Activated CD8-positive, alpha-beta memory T cell treated with anti-CD3 and anti-CD28 coated beads for 24 hours (primary cell): ENCODE results near the gene DLL4.
A peak's percentile ranks its signal among the peaks of the same experiment; 100 is the strongest.

Experiments
- DNase-seq: peaks from one replicate; pipeline ENCODE4 v3.0.0-alpha.2; 2020

Gene DLL4

DNA sequence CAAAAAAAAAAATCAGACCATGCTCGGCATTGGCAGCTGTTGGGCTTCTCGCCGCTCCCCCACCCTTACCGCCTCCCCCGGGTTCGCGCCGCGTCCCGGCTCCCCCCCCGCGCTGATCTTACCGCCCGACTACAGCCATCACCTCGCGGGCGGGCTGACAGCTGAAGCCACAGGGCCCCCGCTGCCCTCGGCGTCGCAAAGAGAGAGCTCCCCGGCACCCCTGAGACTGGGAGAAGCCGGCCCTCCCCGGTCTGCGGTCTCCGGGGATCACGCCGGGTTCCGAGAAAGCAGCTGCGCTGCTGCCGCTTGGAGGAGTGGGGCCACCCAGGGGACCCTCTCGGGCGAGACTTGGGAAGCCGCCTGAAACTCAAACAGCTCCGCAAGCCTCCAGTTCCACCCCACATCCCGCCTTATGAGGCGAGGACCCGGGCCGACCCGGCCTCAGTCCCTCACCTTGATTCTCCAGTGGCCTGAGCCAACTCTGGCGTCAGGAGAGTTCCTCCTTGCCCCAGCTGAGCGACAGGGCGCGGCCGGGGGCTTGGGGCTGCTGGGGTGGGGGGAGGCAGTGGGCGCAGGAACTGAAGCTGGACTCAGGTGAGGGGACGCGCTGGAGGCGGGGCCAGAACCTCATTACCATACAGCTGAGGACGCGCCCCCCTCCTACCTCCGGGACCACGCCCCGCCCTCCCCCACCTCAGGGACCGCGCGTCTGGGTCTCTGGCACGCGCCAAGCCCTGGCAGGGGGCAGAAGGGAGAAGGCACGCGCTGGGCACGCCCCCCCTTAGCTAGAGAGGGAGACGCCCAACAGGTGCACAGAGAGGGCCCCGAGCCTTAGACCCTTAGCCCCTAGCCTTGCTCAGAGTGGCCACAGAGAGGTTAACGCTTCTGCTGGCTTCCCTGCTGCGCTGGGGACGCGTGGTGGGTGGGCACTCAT, 1.0 kb upstream of the DLL4 start:
- DNase-seq = no peak

DNA sequence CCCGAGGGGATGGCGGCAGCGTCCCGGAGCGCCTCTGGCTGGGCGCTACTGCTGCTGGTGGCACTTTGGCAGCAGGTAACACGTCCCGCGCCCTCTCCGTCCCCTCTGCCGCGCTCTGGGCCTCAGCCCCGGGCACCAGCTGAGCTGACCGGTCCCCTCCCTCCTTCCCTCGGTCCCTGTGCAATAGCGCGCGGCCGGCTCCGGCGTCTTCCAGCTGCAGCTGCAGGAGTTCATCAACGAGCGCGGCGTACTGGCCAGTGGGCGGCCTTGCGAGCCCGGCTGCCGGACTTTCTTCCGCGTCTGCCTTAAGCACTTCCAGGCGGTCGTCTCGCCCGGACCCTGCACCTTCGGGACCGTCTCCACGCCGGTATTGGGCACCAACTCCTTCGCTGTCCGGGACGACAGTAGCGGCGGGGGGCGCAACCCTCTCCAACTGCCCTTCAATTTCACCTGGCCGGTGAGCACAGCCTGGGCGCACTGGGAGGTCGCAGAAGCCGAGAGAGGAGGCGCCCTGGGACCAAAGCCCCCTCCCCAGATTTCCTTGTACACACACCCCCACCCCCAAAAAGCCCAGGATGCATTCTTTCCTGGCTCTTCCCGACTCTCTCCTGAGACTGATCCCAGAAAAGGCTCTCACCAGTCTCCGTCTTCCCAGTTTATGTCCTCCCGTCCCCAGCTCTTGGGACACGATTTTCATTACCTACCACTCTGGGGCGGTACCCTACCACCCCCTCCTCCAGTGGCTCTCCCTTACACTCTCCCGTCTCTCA, 705 bp downstream of the DLL4 start:
- no peak for DNase-seq

DNA sequence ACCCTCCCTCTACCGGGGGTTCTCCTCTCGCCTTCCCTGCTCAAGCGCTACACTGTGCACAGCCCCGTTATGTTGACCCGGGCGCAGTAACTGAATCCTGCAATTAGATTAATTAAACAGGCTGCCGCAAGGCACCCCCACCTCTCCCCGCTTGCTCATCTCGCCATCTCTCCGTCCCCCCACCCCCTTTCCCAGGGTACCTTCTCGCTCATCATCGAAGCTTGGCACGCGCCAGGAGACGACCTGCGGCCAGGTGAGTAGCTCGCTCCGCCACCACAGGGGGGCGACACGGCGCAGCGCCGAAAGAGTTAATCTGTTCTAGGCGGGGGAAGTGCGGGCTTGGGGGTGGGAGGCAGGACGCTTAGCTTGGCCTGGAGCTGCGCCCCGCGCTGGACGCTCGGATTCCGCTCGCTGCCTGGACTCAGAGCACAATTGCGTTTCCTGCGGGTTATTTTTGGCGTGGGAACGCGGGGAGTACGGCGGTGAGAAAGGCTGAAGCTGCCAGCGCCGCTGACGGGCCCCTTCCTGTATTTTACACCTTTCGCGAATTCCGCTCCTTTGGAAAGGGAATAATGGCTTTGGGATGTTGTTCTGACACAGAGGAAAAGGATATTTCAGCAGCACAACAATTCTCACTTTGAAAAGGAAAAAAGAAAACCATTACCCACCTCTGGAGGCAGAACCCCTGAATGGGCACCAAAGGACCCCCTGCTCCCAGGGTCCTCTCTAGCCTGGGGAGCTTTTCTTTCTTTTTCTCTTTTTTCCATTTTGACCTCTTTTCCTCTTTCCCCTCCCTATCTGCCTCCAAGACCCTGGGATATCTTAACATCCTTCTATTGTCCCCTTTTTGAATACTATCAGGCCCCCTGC, 1.5 kb downstream of the DLL4 start:
- peak; percentile 79 for DNase-seq

DNA sequence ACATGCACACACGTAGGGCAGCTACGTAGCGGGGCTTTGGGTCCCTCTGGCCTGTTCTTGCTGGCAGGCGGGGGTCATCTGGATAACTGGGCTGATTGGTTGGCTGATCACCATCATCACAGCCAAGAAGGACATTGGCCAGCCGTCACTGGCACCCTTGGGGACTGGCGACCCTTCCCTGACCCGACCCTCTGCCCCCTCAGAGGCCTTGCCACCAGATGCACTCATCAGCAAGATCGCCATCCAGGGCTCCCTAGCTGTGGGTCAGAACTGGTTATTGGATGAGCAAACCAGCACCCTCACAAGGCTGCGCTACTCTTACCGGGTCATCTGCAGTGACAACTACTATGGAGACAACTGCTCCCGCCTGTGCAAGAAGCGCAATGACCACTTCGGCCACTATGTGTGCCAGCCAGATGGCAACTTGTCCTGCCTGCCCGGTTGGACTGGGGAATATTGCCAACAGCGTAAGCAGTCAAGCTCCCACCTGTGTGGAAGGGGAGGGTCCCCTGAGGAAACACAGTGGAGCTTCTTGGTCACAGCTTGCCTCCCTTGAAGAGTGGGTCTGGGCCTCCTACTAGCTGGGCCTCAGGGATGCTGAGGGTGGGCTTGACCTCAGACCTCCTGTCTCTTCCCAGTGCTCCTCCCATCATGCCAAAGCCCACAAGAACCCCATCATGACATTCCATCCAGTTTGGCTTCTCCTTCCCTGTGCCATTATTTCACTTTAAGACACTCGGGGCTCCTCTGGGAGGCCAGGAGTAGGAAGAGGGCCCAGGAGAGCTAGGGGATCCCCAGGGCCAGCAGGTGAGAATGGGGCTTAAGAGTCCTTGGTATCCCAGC, 2.4 kb downstream of the DLL4 start:
- DNase-seq = no peak

DNA sequence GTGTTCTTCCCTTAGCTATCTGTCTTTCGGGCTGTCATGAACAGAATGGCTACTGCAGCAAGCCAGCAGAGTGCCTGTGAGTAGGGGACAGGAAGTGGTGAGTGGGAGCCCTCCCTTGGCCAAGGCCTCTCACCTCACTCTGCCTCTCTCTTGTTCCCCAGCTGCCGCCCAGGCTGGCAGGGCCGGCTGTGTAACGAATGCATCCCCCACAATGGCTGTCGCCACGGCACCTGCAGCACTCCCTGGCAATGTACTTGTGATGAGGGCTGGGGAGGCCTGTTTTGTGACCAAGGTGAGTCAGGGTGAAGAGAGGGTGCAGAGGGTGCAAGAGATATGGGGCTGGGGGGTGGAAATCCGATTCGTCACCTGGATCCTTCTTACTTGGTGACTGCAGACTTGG, 3.0 kb downstream of the DLL4 start:
- no peak for DNase-seq

DNA sequence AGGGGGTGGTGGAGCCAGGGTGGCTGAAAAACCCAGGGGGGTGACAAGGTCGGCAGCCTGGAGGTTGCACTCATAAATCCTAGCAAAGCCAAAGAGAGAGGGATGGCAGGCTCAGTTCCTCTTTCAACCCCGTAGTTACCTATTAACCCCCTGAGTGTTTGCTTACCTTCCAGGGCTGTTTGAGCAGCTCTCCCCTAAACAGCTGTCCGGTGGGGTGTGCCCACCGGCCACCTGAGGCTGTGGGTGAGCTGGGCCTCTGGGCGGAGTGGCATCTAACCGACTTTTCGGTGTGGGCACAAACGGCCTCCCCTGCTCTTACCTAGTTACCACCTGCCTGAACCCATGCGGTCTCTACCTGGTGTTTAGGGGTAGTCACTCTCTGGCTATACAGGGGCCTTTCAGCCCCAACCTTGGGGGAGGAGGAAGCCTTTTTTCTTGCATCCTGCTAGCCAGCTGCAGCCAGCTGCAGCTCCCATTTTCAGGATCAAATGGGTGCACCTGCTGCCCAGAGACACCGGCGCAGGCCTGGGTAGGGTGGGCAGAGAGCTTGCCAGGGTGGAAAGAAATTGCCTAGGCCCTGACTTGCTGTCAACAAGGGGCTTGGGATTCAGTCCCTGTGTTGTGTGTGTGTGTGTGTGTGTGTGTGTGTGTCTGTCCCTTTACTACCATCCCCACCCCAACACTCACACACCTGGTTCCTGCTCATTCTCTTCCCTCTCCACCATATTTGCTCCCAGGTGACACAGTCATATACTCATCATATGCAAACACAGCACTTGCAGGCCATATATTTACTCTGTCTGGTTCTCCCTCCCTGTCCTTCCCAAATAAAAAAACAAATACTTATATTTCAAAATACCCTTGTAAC, 3.7 kb downstream of the DLL4 start:
- no peak for DNase-seq

DNA sequence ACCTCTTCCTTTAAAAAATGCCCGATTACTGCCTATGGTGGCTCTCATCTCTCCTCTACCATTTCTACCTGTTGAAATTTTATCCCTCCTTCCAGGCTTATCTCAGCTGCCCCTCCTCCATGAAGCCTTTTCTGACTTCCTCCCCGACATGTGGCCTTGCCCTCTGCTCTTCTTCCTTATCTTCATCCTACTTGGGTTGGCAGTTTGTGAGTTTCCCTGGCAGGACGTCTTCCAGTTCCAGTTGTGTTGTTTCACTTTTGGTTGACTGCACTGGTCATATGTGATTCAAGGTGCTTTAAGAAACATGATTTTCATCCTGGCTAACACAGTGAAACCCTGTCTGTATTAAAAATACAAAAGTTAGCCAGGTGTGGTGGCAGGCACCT, 4.4 kb downstream of the DLL4 start:
- no peak for DNase-seq

DNA sequence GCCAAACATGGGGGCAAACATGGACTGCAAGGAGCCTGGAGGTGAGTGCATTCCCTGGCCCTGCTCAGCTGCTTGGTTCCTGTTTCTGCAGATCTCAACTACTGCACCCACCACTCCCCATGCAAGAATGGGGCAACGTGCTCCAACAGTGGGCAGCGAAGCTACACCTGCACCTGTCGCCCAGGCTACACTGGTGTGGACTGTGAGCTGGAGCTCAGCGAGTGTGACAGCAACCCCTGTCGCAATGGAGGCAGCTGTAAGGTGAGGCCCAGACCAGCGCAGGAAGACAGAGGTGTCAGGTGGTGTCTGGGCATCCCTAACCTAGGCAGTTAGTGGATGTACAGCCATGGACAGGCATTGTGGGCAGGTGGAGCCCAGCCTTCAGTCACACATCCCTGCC, 5.3 kb downstream of the DLL4 start:
- no peak for DNase-seq

DNA sequence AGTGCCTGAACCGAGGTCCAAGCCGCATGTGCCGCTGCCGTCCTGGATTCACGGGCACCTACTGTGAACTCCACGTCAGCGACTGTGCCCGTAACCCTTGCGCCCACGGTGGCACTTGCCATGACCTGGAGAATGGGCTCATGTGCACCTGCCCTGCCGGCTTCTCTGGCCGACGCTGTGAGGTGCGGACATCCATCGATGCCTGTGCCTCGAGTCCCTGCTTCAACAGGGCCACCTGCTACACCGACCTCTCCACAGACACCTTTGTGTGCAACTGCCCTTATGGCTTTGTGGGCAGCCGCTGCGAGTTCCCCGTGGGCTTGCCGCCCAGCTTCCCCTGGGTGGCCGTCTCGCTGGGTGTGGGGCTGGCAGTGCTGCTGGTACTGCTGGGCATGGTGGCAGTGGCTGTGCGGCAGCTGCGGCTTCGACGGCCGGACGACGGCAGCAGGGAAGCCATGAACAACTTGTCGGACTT, 7.1 kb downstream of the DLL4 start:
- no peak for DNase-seq

DNA sequence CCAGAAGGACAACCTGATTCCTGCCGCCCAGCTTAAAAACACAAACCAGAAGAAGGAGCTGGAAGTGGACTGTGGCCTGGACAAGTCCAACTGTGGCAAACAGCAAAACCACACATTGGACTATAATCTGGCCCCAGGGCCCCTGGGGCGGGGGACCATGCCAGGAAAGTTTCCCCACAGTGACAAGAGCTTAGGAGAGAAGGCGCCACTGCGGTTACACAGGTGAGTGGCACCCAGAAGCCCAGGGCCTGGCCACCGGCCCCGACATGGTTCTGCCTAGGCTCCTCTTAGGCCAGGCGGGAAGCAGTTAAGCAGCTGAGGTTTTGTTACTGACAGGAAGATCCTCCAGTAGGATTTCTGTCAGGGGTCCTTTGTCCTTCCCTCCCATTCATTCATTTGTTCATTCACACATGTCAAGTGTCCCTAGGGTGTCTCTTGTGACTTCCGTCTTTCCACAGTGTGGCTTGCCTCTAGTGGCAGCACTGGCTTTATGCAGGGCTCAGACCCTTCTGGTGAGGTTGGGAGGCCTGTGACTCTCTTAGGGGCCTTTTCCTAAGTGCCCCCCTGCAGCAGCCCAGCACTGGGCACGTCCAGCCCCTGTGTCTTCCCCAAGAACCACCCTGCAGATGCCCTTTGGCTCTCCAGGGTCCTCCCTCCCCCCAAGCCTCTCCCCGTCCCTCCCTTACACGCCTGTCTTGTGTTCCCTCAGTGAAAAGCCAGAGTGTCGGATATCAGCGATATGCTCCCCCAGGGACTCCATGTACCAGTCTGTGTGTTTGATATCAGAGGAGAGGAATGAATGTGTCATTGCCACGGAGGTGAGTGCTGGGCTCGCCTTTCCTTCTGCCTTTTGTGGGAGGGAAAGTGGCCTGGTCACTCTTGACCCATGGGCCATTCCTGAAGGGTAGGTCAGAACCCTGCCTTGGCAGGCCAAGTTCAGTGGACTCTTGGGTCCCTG, 7.8 kb downstream of the DLL4 start:
- DNase-seq = no peak

DNA sequence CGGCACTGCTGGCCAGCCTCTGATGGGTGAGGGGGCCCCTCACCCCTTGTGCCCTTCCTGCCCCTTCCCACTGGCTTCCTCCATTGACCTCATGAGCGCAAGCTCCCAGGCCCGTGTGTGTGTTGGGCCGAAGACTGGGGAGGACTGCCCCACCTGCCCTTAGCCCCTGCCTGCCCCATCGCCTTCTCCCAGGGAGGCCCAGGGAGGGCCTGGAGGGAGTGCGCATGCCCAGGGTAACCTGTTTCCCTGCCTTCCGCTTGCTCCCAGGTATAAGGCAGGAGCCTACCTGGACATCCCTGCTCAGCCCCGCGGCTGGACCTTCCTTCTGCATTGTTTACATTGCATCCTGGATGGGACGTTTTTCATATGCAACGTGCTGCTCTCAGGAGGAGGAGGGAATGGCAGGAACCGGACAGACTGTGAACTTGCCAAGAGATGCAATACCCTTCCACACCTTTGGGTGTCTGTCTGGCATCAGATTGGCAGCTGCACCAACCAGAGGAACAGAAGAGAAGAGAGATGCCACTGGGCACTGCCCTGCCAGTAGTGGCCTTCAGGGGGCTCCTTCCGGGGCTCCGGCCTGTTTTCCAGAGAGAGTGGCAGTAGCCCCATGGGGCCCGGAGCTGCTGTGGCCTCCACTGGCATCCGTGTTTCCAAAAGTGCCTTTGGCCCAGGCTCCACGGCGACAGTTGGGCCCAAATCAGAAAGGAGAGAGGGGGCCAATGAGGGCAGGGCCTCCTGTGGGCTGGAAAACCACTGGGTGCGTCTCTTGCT, 8.8 kb downstream of the DLL4 start:
- DNase-seq = no peak

DNA sequence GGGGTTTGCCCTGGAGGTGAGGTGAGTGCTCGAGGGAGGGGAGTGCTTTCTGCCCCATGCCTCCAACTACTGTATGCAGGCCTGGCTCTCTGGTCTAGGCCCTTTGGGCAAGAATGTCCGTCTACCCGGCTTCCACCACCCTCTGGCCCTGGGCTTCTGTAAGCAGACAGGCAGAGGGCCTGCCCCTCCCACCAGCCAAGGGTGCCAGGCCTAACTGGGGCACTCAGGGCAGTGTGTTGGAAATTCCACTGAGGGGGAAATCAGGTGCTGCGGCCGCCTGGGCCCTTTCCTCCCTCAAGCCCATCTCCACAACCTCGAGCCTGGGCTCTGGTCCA, 9.4 kb downstream of the DLL4 start:
- no peak for DNase-seq

DNA sequence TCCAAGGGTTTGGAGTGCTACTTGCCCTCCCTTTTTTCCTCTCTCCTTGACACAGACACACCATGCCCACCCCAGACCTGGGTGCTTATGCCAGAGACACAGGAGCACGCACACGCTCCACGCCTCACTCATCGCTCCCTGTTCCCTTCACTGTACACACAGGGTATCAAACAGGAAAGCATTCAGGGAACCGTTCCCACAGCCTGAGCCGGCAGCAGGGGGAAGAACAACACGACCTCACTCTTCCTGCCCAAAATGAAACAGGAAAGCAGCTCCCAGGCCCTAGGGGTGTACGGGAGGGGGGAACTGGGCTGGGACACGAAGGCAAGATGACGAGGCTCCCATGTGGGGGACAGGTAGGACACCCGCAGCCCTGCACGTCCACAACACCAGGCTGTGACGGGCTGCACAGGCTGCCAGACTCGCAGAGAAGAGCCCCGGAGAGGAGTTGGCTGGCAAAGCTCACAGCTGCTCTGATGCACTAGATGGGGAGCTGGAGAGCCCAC, 11.2 kb downstream of the DLL4 start:
- no peak for DNase-seq

DNA sequence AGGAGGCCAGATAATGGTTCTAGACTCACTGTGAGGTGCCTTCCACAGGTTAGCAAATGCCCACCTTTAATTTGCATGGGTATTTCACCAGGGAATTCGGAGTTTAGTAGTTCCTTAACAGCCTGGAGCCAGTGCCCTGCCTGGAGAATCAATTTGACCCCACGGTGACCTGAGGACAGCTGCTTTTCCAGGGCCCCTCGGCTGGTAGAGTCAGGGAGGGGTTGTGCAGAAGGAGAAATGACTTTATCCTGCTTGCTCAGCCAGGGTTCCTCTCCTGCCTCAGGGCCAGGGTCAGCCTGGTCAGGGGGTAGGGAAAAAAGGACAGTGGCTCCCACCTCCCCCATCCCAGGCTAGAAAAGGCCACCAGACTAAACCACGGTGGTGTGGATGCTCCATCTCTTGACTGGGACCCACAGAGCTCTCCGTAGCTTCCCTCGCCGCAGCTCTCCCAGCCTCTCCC, 12.0 kb downstream of the DLL4 start:
- DNase-seq = no peak

DNA sequence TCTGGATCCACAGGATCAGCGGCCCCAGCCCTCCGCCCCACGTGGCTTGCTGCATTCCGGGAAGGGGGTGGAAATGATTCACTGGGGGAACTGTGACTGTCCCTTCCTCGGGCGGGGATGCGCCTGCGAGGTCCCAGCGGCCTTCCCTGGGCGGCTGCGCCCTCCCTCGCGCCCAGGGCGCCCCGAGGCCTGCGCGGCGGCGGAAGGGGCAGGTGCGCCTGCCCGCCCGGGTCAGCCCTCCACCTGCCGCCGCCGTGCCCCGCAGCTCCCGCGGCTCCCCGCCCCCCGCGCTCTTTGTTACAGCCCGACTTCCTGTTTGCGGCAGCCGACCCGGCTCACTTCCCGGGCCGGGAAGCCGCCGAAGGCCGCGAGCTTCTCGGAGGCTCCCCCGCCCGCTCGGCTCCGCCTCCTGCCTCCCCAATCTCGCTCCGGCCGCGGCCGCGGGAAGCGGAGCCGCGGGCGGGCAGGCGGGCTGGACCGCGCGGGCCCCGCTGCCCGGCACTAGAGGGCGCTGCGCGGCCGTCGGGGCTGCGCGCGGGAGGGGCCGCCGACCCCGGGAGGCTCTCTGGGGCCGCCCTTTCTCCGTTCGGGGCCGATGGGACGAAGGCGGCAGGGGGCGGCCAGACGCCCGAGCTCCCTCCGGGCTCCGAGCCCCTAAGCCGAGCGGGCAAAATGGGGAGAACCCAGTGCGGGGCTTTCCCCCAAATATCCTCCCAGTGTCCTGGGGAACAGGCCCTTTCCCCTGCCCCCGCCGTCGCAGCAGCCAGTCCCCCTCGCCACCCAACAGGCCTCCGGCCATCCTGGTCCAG, 12.6 kb downstream of the DLL4 start:
- DNase-seq = peak; percentile 88

DNA sequence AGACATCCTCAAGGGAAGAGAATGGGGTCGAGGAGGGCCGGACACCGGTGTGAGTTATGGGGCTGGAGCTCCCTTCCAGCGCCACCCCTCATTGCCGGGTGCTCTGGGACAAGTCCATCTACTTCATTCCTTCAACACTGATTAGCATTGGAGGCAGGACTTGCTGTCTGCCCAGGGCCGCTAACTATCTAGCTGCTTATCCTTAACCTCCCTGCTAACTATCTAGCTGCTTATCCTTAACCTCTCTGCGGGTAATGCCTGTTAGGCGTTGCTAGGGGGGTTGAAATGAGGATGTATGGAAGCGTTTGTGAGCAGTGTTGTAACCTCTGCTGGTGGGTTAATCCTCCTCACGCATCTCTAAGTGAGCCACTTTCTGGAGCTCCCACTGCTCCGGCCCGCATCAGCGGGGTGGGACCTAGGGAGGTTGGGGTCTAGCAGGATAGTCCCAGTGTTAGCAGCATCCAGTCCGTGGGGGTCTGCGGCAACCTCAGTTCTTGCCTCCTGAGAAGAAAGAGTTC, 13.3 kb downstream of the DLL4 start:
- no peak for DNase-seq

DNA sequence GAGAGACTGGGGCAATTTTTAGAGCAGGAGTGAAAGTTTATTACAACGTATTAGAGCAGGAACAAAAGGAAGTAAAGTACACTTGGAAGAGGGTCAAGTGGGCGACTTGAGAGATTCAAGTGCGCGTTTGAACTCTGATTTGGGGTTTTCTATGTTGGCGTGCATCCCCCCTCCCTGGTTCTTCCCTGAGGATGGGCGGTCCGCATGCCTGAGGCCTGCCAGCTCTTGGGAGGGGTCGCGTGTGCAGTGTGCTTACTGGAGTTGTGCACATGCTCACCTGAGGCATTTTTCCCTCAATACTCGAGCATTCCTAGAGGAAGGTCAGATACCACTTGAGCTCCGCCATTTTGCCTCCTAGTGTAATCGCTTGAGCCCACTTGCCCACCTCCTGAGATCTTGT, 13.7 kb downstream of the DLL4 start:
- no peak for DNase-seq
